ENCODE data around the gene GASK1A.

- TF ChIP-seq POLR2AphosphoS5 (IDR thresholded peaks at IDR 0.05; ENCODE audit: low read length) (no peak), ZSCAN29 (IDR thresholded peaks at IDR 0.05) (no peak), EP300 (IDR thresholded peaks at IDR 0.05; ENCODE audit: borderline replicate concordance in 1 of 2, control insufficient read depth in 1 of 2, low read depth in 2 of 2, low read length in 2 of 2) (no peak), CTCF (IDR thresholded peaks at IDR 0.05 in 2 of 3, conservative IDR thresholded peaks at IDR 0.05 in 1 of 3; ENCODE audit: control insufficient read depth in 2 of 3, extremely low read depth in 1 of 3, insufficient read depth in 1 of 3, low read depth in 3 of 3, low read length in 3 of 3) (no peak), SUZ12 (IDR thresholded peaks at IDR 0.05; ENCODE audit: unreplicated experiment) (no peak), CBX3 (IDR thresholded peaks at IDR 0.05; ENCODE audit: borderline replicate concordance, low read depth) (no peak), CREB1 (IDR thresholded peaks at IDR 0.05; ENCODE audit: low read depth) (no peak), SMAD1 (IDR thresholded peaks at IDR 0.05; ENCODE audit: low read depth, partially characterized antibody) (no peak)
These were observed 37.1 kb downstream of the GASK1A start for GRCh38 chr3:43015991-43016865.

Measured in GM12878 (cell line).